Upper lobe of left lung (tissue), 6 donors: Measurements from ENCODE around the gene PPP1R13B. TPM values are rescaled to one million over a fixed set of nuclear protein-coding genes. Genes with fewer than 3 reads are reported as not detected.

ENCODE experiments used
- ATAC-seq, 2 donors: fragments of 200-7000 bp; cut with Tn5 transposase; one replicate each; pipeline ENCODE4 v1.9.1; 2022; ENCODE audit warnings: mild to moderate bottlenecking in 2 of 2, moderate library complexity in 2 of 2; ENCODE audit not compliant: low FRiP score in 2 of 2
- DNase-seq, 2 donors: peaks; one replicate each; pipeline ENCODE4 v3.0.0-alpha.2; 2019 to 2020
- H3K27ac ChIP-seq, 4 donors: fragments of 200-600 bp; sonication (generic); one replicate each; pipeline ENCODE4 v1.5.1; 2016 to 2019
- H3K27me3 ChIP-seq, 4 donors: fragments of 200-600 bp; sonication (generic); one replicate each; pipeline ENCODE4 v1.5.1; 2017 to 2019
- H3K36me3 ChIP-seq, 4 donors: fragments of 200-600 bp; sonication (generic); one replicate each; pipeline ENCODE4 v1.5.1; 2016 to 2019
- H3K4me1 ChIP-seq, 4 donors: fragments of 200-600 bp; sonication (generic); one replicate each; pipeline ENCODE4 v1.5.1; 2018 to 2019
- H3K4me3 ChIP-seq, 4 donors: fragments of 200-600 bp; sonication (generic); one replicate each; pipeline ENCODE4 v1.5.1; 2017 to 2019; ENCODE audit warnings: mild to moderate bottlenecking in 2 of 4, moderate library complexity in 1 of 4
- H3K9me3 ChIP-seq, 4 donors: fragments of 200-600 bp; sonication (generic); one replicate each; pipeline ENCODE4 v1.5.1; 2018 to 2019
- EP300 ChIP-seq, 4 donors: sonication (generic); formaldehyde crosslinking; IDR thresholded peaks; one replicate each; pipeline ENCODE4 v1.5.1; 2017; ENCODE audit warnings: antibody characterized with exemption in 4 of 4, control low read depth in 2 of 4
- POLR2A ChIP-seq, 4 donors: fragments of 450-650 bp; IDR thresholded peaks; one replicate each; pipeline ENCODE4 v1.5.1; 2016 to 2017; ENCODE audit warnings: antibody characterized with exemption in 4 of 4, mild to moderate bottlenecking in 2 of 4
- POLR2AphosphoS5 ChIP-seq, 2 donors: sonication (generic); formaldehyde crosslinking; IDR thresholded peaks; one replicate each; pipeline ENCODE4 v1.5.1; 2017; ENCODE audit warnings: antibody characterized with exemption in 2 of 2
- WGBS, 2 donors: methylation state at CpG; one replicate each; pipeline ENCODE4 v1.1.5; 2017 to 2018; 5-methylcytosine and 5-hydroxymethylcytosine counted together
- total RNA-seq, 6 donors: library from RNA; depleted of rRNA in 4 of 6; stranded (reverse); fragments of >200 nt in 4 of 6; gene quantifications; one replicate each; pipeline versions ENCODE4 v1.1.0 to v1.2.1, GENCODE V29; 2016 to 2021
- TF ChIP-seq, protein P1 (sequence below), 6 experiments: fragments of 450-650 bp in 4 of 6; fragments of 200-600 bp in 2 of 6; sonication (generic) in 2 of 6; IDR thresholded peaks; one replicate each; pipeline ENCODE4 v1.5.1; 2016 to 2019; ENCODE audit warnings: antibody characterized with exemption in 6 of 6
- donor health status: DM: no; HTN: no; CAD: no; lungs with moderate emphysema.
- donor health status: DM: no; HTN: yes; CAD: no; lungs with severe emphysema.

Gene PPP1R13B
- total RNA-seq, 6 donors from 2014 or later = 37.0 to 117 (median 71.1) TPM

DNA sequence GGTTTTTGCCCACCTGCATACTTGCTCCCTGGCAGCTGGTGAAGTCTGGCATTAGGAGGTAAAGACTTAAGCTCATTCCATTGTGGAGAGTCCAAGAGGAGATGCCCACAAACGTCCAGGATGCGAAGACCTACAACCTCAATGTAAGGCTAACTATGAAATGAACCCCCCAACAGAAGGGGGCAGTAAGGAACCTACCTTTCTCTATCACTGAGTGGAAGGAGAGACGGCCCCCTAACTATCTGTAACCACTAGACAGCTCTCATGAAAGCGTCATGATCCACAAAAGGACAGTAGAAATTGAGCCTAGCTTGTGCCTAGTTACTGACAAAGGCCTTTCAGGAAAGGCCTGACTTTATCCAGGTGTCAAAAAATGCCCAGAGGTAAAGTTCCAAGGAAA is 76.5 kb downstream of the PPP1R13B start:
- Histone ChIP-seq H3K36me3 (peaks cover 0 to 6% (median 2%) of the 10 kb centered on the region in 4 donors), H3K9me3 (no peaks in the 10 kb centered on the region), H3K27me3 (no peaks in the 10 kb centered on the region), H3K27ac (no peak overlapping the region), H3K4me3 (no peak overlapping the region), H3K4me1 (no peaks in the 10 kb centered on the region)
- DNase-seq = no peak
- WGBS, 2 donors = 75 to 79% methylated on average over 4 of the region's 4 CpGs
- ATAC-seq = no peak
- TF ChIP-seq, protein P1, sequence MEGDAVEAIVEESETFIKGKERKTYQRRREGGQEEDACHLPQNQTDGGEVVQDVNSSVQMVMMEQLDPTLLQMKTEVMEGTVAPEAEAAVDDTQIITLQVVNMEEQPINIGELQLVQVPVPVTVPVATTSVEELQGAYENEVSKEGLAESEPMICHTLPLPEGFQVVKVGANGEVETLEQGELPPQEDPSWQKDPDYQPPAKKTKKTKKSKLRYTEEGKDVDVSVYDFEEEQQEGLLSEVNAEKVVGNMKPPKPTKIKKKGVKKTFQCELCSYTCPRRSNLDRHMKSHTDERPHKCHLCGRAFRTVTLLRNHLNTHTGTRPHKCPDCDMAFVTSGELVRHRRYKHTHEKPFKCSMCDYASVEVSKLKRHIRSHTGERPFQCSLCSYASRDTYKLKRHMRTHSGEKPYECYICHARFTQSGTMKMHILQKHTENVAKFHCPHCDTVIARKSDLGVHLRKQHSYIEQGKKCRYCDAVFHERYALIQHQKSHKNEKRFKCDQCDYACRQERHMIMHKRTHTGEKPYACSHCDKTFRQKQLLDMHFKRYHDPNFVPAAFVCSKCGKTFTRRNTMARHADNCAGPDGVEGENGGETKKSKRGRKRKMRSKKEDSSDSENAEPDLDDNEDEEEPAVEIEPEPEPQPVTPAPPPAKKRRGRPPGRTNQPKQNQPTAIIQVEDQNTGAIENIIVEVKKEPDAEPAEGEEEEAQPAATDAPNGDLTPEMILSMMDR (IDR thresholded peaks at IDR 0.05) = no peak
- TF ChIP-seq POLR2A (IDR thresholded peaks at IDR 0.05) (no peak), EP300 (IDR thresholded peaks at IDR 0.05) (no peak)

DNA sequence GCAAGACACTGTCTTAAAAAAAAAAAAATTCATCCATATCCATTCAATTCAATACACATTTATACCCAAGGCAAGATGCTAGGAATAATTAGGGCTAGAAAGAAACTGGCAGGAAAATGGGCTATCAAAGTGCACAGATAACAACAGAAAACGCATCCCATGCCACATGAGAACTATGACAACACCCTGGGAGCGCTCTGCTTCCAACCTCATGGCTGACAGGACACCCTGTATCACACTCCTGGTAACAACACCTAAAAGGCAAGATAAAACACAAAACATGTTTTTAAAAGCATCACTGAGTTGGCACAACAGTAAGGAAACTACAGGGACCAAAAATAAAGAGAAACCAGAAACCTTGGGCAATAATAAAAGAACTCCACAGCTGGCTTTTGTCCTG is 76.9 kb downstream of the PPP1R13B start:
- no peak overlapping the region for H3K27ac ChIP-seq
- WGBS, 2 donors = 92 to 100% methylated on average over 2 of the region's 2 CpGs

DNA sequence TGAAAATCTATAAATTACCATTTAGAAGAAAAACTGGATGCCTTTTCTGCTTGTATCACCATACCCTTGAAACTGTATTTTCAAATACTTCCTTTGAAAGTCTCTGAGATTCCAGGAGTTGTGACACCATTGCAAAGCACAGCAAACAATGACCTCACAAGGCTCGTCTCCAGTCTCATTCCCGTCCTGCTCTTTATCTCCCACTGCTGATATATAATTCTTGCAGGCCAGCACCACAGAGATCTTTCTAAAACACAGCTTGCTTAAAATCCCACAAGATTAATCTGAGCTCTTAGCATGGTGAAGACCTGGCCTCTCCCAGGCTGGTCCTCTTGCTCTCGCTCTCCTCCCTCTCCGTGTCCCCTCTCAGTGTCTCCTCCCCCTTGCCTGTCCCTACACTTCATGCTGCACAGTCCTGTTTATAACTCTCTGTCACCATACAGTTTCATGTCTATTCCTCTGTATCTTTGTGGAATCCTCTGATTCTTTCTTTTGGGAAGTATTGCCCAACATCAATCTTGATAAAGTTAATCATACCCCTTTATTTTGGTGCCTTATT is 80.0 kb downstream of the PPP1R13B start:
- 70 to 82% methylated on average over 4 of the region's 4 CpGs for WGBS, 2 donors
- no peak for DNase-seq
- ATAC-seq = no peak
- H3K4me1 ChIP-seq = no peaks in the 10 kb centered on the region
- H3K27me3 ChIP-seq = no peaks in the 10 kb centered on the region
- peaks cover 0 to 6% (median 0%) of the 10 kb centered on the region in 4 donors for H3K36me3 ChIP-seq
- no peak overlapping the region for H3K27ac ChIP-seq
- H3K4me3 ChIP-seq = no peak overlapping the region
- H3K9me3 ChIP-seq = no peaks in the 10 kb centered on the region
- TF ChIP-seq EP300 (IDR thresholded peaks at IDR 0.05) (no peak), POLR2A (IDR thresholded peaks at IDR 0.05) (no peak), POLR2AphosphoS5 (IDR thresholded peaks at IDR 0.05) (no peak)
- TF ChIP-seq, protein P1 (IDR thresholded peaks at IDR 0.05) = no peak

More for the DNA sequence above, 76.9 kb downstream of the PPP1R13B start:
- Histone ChIP-seq H3K4me3 (no peak overlapping the region), H3K9me3 (no peaks in the 10 kb centered on the region), H3K27me3 (no peaks in the 10 kb centered on the region), H3K4me1 (no peaks in the 10 kb centered on the region), H3K36me3 (peaks cover 0 to 6% (median 2%) of the 10 kb centered on the region in 4 donors)
- no peak for DNase-seq
- no peak for ATAC-seq
- TF ChIP-seq, protein P1 (IDR thresholded peaks at IDR 0.05) = no peak
- TF ChIP-seq POLR2A (IDR thresholded peaks at IDR 0.05) (no peak), EP300 (IDR thresholded peaks at IDR 0.05) (no peak), POLR2AphosphoS5 (IDR thresholded peaks at IDR 0.05) (no peak)

DNA sequence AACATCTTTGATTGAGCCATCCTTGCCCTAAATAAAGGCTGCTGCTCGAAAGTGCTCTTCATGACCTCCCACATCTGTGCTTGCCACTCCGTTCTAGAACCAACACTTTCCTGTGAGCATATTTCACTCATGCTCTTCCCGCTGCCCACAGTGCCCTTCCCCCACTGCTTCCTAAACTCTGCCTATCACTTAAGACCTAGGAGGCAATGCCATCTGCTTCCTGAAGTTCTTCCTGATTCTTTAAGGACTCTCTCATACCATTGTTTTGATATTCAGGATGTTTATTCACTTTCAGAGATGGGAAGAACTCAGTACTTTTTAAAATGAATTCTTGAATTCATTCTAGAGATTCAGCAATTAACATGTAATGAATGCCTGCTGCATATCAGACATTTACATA is 81.8 kb downstream of the PPP1R13B start:
- peak overlapping the region in 1 of 4 donors; percentile 27 for H3K27ac ChIP-seq
- no peaks in the 10 kb centered on the region for H3K4me1 ChIP-seq
- H3K36me3 ChIP-seq = peaks cover 0 to 2% (median 0%) of the 10 kb centered on the region in 4 donors
- H3K27me3 ChIP-seq = no peaks in the 10 kb centered on the region
- no peaks in the 10 kb centered on the region for H3K9me3 ChIP-seq
- TF ChIP-seq EP300 (IDR thresholded peaks at IDR 0.05) (no peak), POLR2AphosphoS5 (IDR thresholded peaks at IDR 0.05) (no peak), POLR2A (IDR thresholded peaks at IDR 0.05) (no peak)
- TF ChIP-seq, protein P1 (IDR thresholded peaks at IDR 0.05) = no peak
- no peak for ATAC-seq
- WGBS, 2 donors = 42 to 64% methylated on average over 3 of the region's 3 CpGs
- no peak overlapping the region for H3K4me3 ChIP-seq
- DNase-seq = no peak
